ENCODE data around the gene ORM2.
"Not testable (repeated sequence)": the region's sequence is repeated elsewhere in the genome, so short reads cannot be mapped to it uniquely, and the experiment has no call there.

GRCh38 chr9:114331229-114332195, 1.8 kb downstream of the ORM2 start:
- not testable (repeated sequence) for TF ChIP-seq POLR2AphosphoS5, POLR2A (IDR thresholded peaks at IDR 0.05; ENCODE audit: low read depth, low read length)
